MV-4-11 (cell line): ENCODE results near the gene FPR3.
"Not testable (repeated sequence)": the region's sequence is repeated elsewhere in the genome, so short reads cannot be mapped to it uniquely, and the experiment has no call there.

Experiments
- DNase-seq: peaks from one replicate; lab custom pipeline; 2025; lab: John Stamatoyannopoulos, UW

FPR3 gene, protein sequence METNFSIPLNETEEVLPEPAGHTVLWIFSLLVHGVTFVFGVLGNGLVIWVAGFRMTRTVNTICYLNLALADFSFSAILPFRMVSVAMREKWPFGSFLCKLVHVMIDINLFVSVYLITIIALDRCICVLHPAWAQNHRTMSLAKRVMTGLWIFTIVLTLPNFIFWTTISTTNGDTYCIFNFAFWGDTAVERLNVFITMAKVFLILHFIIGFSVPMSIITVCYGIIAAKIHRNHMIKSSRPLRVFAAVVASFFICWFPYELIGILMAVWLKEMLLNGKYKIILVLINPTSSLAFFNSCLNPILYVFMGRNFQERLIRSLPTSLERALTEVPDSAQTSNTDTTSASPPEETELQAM

GRCh38 chr19:51794885-51795490, at the start of gene FPR3:
Gene FPR3, plus strand, starts transcription at chr19:51795157. Its CDS starts 28,592 bp downstream, at chr19:51823749.
- no peak for DNase-seq

GRCh38 chr19:51746731-51747130, 48.2 kb upstream of the FPR3 start:
- DNase-seq, result no peak

GRCh38 chr19:51749979-51750378, 45.0 kb upstream of the FPR3 start:
- DNase-seq, result peak; percentile 81

GRCh38 chr19:51750400-51751094, 44.4 kb upstream of the FPR3 start:
- DNase-seq, result no peak

DNA sequence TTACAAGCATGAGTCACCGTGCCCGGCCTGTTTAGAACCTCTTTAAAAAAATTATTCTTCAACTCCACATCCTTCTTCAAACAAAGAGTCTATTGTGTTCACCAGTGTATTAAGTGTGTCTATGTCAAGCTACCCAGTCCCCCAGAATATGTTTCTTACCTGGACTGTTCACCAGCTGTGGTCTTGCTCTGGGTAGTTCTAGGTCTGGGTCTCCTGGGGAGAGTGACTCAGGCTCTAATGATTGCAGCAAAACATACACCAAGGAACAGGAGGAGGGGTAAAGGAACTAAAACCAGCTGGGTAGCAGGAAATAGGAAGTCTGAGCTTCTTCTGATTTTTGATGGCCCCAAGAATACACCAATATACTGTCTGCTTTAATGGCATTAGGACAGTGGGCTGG, 43.3 kb upstream of the FPR3 start, which contains the start of gene FPR1:
TSS of gene FPR1 (minus strand) at position 224 of the 400 bp plus-strand sequence. CDS start 4,884 bp downstream, outside the sequence.
- peak; percentile 97 for DNase-seq

- peak; percentile 93 for DNase-seq
Observed at GRCh38 chr19:51754109-51754508, 40.8 kb upstream of the FPR3 start.

DNA sequence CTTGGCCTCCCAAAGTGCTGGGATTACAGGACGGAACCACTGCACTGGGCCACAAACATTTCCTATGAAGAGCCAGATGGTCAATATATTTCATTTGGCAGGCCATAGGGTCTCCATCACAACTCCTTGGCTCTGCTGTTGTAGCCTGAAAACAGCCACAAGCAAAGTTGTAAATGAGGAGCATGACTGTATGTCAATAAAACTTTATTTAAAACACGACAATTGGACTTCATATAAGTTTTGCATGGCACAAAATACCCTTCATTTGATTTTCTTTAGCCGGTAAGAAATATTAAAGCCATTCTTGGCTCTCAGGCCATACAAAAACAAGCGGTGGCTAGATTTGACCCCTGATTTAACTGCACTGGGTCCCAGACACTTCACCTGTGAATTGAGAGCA, 40.2 kb upstream of the FPR3 start:
- DNase-seq, result no peak

DNA sequence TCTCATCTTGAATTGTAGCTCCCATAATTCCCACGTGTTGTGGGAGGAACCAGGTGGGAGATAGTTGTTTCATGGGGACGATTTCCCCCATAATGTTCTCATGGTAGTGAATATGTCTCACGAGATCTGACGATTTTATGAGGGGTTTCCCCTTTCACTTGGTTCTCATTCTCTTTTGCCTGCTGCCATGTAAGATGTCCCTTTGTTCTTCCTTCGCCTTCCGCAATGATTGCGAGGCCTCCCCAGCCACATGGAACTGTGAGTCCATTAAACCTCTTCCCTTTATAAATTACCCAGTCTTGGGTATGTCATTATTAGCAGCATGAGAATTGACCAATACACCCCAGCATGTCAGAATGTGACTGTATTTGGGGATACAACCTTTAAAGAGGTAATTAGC, 39.4 kb upstream of the FPR3 start:
- no peak for DNase-seq

DNA sequence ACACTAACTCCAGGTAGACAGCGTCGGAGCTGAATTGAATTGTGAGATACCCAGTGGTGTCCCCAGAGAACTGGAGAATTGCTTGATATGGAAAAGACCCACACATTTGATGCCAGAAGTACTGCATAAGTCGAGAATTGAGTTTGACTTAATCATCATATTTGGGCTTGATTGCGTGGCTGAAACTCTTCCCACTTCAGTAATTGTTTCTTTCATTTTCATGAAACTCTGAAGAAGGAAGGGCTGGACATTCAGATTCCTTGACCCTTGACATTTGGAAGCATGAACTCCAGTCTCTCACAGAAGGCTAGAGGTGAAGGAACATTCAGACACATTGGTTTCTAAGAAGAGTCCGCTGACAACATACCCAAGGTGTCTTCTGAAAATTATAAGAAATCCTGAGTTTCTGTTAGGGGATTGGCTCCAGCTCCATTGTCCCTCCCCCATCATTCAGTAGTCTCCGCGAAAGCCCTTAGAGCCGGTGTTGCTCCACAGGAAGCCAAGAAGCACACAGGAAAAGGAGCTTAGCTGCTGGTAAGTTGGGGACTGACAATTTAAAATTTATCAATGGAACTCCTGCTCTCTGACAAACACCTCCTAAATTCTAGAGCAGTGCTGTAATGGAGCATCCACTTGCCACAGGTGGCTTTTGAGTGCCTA, 34.1 kb upstream of the FPR3 start, which contains the start of gene FPR2:
TSS of gene FPR2 (plus strand) at position 484 of the 660 bp plus-strand sequence. CDS start 7,479 bp downstream, outside the sequence.
- peak; percentile 87 for DNase-seq

DNA sequence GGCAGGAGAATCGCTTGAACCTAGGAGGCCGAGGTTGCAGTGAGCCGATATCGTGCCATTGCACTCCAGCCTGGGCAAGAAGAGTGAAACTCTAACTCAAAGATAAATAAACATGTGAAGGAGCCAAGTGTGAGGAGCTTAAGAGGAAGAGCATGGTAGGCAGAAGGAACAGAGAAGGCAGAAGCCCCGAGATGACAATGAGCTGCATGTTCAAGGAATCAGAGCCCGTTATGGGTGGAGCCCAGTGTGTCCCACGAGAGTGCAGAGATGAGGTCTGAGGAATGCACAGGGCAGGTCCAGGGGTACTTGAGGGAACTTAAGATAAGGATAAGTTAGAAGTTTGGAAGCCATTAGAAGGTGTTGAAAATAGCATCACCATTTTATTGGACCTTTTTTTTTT, 33.3 kb upstream of the FPR3 start:
- no peak for DNase-seq

DNA sequence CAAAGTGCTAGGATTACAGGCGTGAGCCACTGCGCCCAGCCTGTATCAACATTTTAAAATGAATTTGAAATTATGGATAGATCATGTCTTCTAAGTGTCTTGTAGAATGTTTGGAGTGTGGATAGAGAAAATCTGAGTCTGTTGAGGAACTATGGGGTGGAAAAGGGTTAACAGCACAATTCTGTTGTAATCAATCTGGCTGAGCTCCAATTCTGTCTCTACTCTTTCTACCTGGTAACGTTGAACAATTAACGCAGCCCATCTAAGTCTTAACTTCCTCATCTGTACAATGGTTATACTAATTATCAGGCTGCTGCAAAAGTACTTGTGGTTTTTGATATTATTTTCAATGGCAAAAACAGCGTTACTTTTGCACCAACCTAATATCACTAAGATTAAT, 29.9 kb upstream of the FPR3 start:
- DNase-seq, result no peak

DNA sequence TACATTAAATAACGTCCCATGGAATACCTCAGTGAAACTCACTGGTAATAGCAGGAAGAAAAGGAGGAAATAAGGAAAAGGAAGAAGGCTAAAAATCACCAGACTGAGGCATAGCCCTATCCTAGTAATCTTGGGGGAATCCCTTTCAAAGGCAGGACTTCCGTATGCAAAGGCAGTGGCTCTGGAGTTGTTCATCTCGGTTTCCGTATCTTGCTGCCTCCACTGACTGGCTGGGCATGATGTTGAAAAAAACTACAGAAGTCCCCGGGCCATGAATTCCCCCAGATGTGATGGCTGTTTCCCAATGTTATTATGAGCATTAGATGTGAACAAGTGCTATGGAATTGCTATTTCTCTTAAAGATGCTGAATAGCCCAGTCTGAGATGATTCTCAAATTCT, 28.5 kb upstream of the FPR3 start:
- no peak for DNase-seq

DNA sequence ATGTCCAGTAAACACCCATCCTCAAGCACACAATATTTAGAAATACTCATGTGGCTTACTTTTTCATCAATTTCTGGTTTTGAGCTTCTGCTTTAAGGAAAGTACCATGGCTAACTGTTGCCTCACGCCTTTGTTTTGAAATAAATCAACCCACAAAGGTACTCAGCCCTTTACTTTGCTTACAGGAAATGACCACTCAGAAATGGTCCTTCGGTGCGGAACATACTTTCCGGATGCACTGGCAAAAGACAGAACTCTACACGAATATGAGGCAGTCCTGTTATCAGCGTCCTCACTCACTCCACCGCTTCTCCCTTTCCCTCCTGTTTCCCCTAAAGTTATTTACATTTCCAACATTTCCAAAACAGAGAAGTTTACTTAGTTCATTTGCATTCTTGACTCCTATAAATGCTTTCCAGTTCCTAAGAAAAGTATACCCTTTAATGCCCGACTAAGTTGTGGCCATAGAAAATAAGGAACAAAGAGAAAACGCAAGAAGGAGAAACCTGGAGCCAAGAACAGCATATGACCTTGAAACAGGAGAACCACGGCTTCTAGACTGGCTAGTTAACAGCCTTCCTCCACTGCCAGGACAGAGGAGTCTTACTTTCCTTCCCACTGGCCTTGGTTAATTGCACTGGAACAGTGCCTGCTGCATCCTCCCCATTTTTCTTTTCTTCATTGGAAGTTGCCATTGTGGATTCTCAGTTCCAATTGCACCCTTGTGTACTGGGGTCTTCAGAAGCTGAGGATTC, 23.4 kb upstream of the FPR3 start:
- peak; percentile 82 for DNase-seq

- DNase-seq, result peak; percentile 59
Observed at GRCh38 chr19:51772977-51773376, 22.0 kb upstream of the FPR3 start.

- DNase-seq, result not testable (repeated sequence)
Observed at GRCh38 chr19:51776561-51776960, 18.4 kb upstream of the FPR3 start.

DNA sequence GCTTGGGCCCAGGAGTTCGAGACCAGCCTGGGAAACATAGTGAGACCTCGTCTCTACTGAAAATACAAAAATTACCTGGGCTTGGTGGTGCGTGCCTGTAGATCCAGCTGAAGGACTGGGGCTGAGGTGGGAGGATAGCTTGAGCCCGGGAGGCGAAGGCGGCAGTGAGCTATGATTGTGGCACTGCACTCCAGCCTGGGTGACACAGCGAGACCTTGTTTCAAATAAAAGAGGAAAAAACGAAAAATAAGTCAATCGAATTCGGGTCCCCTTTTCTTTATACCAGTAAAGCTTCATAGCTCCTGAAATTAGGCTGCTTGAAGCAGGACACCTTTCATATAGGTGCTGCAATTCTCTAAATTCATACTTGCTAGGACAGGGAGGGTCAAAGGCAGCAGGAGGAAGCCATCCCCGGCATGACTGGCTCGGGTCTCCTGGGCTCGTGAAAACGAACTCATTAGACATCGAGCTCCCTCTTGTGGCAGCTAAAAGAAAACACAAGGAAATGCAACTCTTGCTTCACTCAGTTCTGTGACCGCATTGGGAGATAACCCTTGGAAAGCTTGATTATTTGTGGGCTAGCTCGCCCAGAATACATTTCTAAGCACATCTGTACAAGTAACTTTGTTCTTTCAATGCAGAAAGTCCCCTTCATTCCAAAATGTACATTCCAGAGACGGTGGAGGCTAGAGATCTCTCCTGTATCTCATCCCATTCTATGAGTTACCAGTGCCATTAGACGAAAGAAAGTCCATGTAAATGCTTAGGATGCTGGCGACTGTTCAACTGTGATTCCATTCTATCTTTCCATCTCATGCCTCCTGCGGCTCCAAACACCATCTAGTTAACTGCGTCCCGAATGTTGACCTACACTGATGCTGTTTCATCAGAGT, 17.1 kb upstream of the FPR3 start:
- peak; percentile 86 for DNase-seq

DNA sequence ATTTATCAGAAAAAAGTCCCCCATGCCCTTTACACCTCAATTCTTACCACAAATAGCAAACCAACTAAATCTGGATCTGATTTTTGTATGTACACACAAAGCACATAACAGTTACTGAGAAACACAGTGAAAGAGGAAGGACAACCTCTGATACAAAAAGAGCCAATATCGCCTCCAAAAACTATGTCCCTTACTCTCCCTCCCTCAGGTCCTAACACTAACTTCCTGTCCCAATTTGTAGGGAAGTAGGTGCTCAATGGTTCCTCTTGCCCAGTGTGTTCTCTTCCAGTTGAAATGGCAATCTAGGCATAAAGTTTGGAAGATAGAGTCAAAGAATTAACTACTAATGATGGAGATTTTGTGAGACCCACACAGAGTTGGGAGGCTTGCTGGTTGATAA, 15.8 kb upstream of the FPR3 start:
- DNase-seq, result peak; percentile 24

DNA sequence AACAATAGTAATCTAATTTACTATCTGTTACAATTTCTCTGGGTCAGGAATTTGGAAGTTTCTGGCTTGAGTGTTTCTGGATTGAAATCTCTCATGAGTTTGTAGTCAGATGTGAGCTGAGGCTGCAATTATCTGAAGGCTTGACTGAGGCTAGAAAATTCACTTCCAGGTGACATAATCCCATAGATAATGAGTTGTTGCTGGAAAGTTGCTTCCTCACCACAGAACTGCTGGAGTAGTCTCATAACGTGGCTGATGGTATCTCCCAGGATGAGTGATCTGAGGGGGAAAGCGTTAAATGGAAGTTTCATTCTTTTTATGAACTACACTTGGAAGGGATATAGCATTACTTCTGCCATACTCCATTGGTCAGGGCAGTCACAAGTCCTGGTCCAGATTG, 15.3 kb upstream of the FPR3 start:
- DNase-seq, result no peak

DNA sequence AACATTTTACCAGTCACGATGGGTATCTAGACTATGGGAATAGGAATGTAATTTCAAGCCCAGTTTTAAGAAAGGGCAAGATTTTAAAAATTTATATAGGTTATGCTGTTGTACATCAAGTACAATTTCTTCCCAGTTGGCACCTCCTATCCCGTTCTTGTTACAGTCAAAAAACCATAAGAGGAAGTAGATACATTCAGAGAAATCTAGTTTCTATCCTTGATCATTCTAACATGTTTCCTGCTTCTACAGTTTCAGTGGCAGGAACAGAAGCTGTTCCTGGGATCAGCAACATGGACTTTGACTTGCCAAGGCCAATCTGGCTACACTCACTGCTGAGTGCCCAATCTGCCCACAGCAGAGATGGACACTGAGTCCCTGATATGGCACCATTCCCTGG, 14.7 kb upstream of the FPR3 start:
- DNase-seq, result peak; percentile 71

- peak; percentile 19 for DNase-seq
Observed at GRCh38 chr19:51781999-51782398, 13.0 kb upstream of the FPR3 start.
